Dermis blood vessel endothelial cell (primary cell): ENCODE results near the gene C19orf44. TPM values are rescaled to one million over a fixed set of nuclear protein-coding genes. Genes with fewer than 3 reads are reported as not detected.
"Not testable (repeated sequence)": the region's sequence is repeated elsewhere in the genome, so short reads cannot be mapped to it uniquely, and the experiment has no call there.

Experiments
- DNase-seq: peaks from one replicate; pipeline ENCODE4 v3.0.0; 2010
- total RNA-seq: library from RNA; depleted of rRNA; stranded (reverse); fragments of >200 nt; gene quantifications from 2 replicates; pipeline ENCODE4 v1.2.3, GENCODE V29; 2014

Gene C19orf44
- total RNA-seq = 3.1 and 5.3 TPM in 2 replicates

- DNase-seq = peak; percentile 99
Measured at GRCh38 chr19:16495982-16496612, at the start of gene C19orf44, which contains the start of gene CALR3. C19orf44 (plus strand) TSS chr19:16496394; CDS start chr19:16500793, 4,399 bp downstream. CALR3 (minus strand) TSS chr19:16496167; CDS start chr19:16496129, 38 bp downstream.

- DNase-seq = peak; percentile 98
Measured at GRCh38 chr19:16446724-16447368, 49.3 kb upstream of the C19orf44 start.

GRCh38 chr19:16448872-16449271 lies 47.3 kb upstream of the C19orf44 start:
- DNase-seq = not testable (repeated sequence)

GRCh38 chr19:16449330-16449961 lies 46.7 kb upstream of the C19orf44 start:
- no peak for DNase-seq

- no peak for DNase-seq
Measured at GRCh38 chr19:16452325-16452724, 43.9 kb upstream of the C19orf44 start.

- no peak for DNase-seq
Measured at GRCh38 chr19:16454351-16454918, 41.8 kb upstream of the C19orf44 start.

GRCh38 chr19:16455489-16455888 lies 40.7 kb upstream of the C19orf44 start:
- DNase-seq = no peak

- no peak for DNase-seq
Measured at GRCh38 chr19:16456652-16457194, 39.5 kb upstream of the C19orf44 start.

GRCh38 chr19:16457195-16457953 lies 38.8 kb upstream of the C19orf44 start:
- DNase-seq = peak; percentile 69

- DNase-seq = no peak
Measured at GRCh38 chr19:16457954-16458331, 38.3 kb upstream of the C19orf44 start.

GRCh38 chr19:16458391-16459341 lies 37.5 kb upstream of the C19orf44 start:
- no peak for DNase-seq

- DNase-seq = no peak
Measured at GRCh38 chr19:16459680-16460079, 36.5 kb upstream of the C19orf44 start.

- DNase-seq = no peak
Measured at GRCh38 chr19:16460454-16460853, 35.7 kb upstream of the C19orf44 start.

GRCh38 chr19:16461630-16462051 lies 34.6 kb upstream of the C19orf44 start:
- DNase-seq = no peak

GRCh38 chr19:16462757-16463250 lies 33.4 kb upstream of the C19orf44 start:
- peak; percentile 49 for DNase-seq

- DNase-seq = no peak
Measured at GRCh38 chr19:16463341-16463990, 32.7 kb upstream of the C19orf44 start.

- no peak for DNase-seq
Measured at GRCh38 chr19:16463991-16464575, 32.1 kb upstream of the C19orf44 start.

GRCh38 chr19:16465239-16465638 lies 31.0 kb upstream of the C19orf44 start:
- DNase-seq = no peak

- DNase-seq = not testable (repeated sequence)
Measured at GRCh38 chr19:16466802-16467427, 29.3 kb upstream of the C19orf44 start.
